HCT116 (cell line): ENCODE data around the gene EPB41L5.

ENCODE experiments used
- CEBPB ChIP-seq: IDR thresholded peaks from 2 replicates; pipeline ENCODE4 v1.6.1; 2012; ENCODE audit warnings: low read depth
- CTCF ChIP-seq, 3 experiments: fragments of 200-600 bp in 1 of 3; sonication (generic) in 1 of 3; IDR thresholded peaks in 2 of 3; conservative IDR thresholded peaks in 1 of 3; 2 replicates each; pipeline ENCODE4 v1.5.1; 2012 to 2017; ENCODE audit warnings: low read depth in 2 of 3, low read length in 2 of 3, antibody characterized with exemption in 1 of 3, borderline replicate concordance in 1 of 3, control low read depth in 1 of 3, mild to moderate bottlenecking in 1 of 3, mixed read lengths in 1 of 3, mixed run types in 1 of 3, moderate library complexity in 1 of 3; ENCODE audit not compliant: insufficient read depth in 1 of 3
- RAD21 ChIP-seq: IDR thresholded peaks from 2 replicates; pipeline ENCODE4 v1.6.1; 2012; ENCODE audit warnings: low read depth, mild to moderate bottlenecking
- SP1 ChIP-seq: IDR thresholded peaks from 2 replicates; pipeline ENCODE4 v1.6.1; 2012; ENCODE audit warnings: low read depth
- TCF7L2 ChIP-seq: IDR thresholded peaks from 2 replicates; pipeline ENCODE4 v1.7.0; 2011; ENCODE audit warnings: borderline replicate concordance, inconsistent platforms; ENCODE audit not compliant: insufficient read depth, insufficient read length; ENCODE audit errors: extremely low read depth

GRCh38 chr2:120037995-120038541 is 25.2 kb downstream of the EPB41L5 start:
- no peak for TF ChIP-seq SP1
- no peak for TF ChIP-seq CTCF (IDR thresholded peaks at IDR 0.05 in 2 of 3, conservative IDR thresholded peaks at IDR 0.05 in 1 of 3; ENCODE audit: borderline replicate concordance in 1 of 3, insufficient read depth in 1 of 3, low read depth in 2 of 3, low read length in 2 of 3)
- no peak for TF ChIP-seq TCF7L2
- no peak for TF ChIP-seq CEBPB
- no peak for TF ChIP-seq RAD21
